Esophagus muscularis mucosa (tissue), 4 donors: ENCODE measurements around the gene C16orf74.

ENCODE experiments used
- CTCF ChIP-seq, 3 experiments: fragments of 200-600 bp in 2 of 3; fragments of 450-650 bp in 1 of 3; sonication (generic) in 2 of 3; IDR thresholded peaks; one replicate each; pipeline ENCODE4 v1.5.1; 2017 to 2019; ENCODE audit warnings: antibody characterized with exemption in 3 of 3, mild to moderate bottlenecking in 2 of 3, moderate library complexity in 1 of 3
- EP300 ChIP-seq: sonication (generic); formaldehyde crosslinking; IDR thresholded peaks from one replicate; pipeline ENCODE4 v1.6.1; 2017; ENCODE audit warnings: antibody characterized with exemption
- POLR2A ChIP-seq: fragments of 450-650 bp; IDR thresholded peaks from one replicate; pipeline ENCODE4 v1.6.1; 2017; ENCODE audit warnings: antibody characterized with exemption, moderate library complexity, mild to moderate bottlenecking, low read depth
- POLR2AphosphoS5 ChIP-seq, 2 donors: sonication (generic); formaldehyde crosslinking; IDR thresholded peaks; one replicate each; pipeline ENCODE4 v1.6.1; 2017; ENCODE audit warnings: antibody characterized with exemption in 2 of 2

- no peak for TF ChIP-seq CTCF (IDR thresholded peaks at IDR 0.05)
- no peak for TF ChIP-seq POLR2A
- TF ChIP-seq EP300, result no peak
- no peak for TF ChIP-seq POLR2AphosphoS5 (IDR thresholded peaks at IDR 0.05)
Observed at GRCh38 chr16:85674828-85675227, 76.1 kb downstream of the C16orf74 start.
